SK-N-SH (cell line): ENCODE results near the gene CYP2B6. TPM values are rescaled to one million over a fixed set of nuclear protein-coding genes. Genes with fewer than 3 reads are reported as not detected.
"Not testable (repeated sequence)": the region's sequence is repeated elsewhere in the genome, so short reads cannot be mapped to it uniquely, and the experiment has no call there.

Experiments
- CTCF ChIA-PET: fragments of 300-600, 350-600 bp; formaldehyde crosslinking; extraction: SDS; loops from one replicate; lab custom pipeline; 2021; lab: Yijun Ruan, JAX
- POLR2A ChIA-PET: fragments of 350-600 bp; sonication (Branson Sonifier 250); formaldehyde crosslinking; extraction: SDS; loops from one replicate; lab custom pipeline; 2020; ENCODE audit warnings: antibody characterized with exemption, inconsistent platforms; lab: Yijun Ruan, JAX
- DNase-seq: peaks from one replicate; pipeline ENCODE4 v3.0.0; 2012
- H2AFZ ChIP-seq: fragments of 200-600 bp; sonication (generic); 2 replicates; pipeline ENCODE4 v1.8.1; 2016; ENCODE audit warnings: antibody characterized with exemption, mild to moderate bottlenecking, low read depth
- H3F3A ChIP-seq: fragments of 200-600 bp; sonication (generic); replicated peaks from 2 replicates; pipeline ENCODE3; 2016; ENCODE audit warnings: antibody characterized with exemption, mild to moderate bottlenecking; ENCODE audit not compliant: insufficient read depth
- H3K27ac ChIP-seq, 2 experiments: fragments of 200-500 bp in 1 of 2; fragments of 200-600 bp in 1 of 2; sonication (Bioruptor generic) in 1 of 2; sonication (generic), shearing (Covaris generic) in 1 of 2; 2 replicates each; pipeline versions ENCODE4 v1.5.1 to v1.6.1; 2014 to 2016; ENCODE audit warnings: low read depth in 2 of 2, inconsistent platforms in 1 of 2, low read length in 1 of 2, mild to moderate bottlenecking in 1 of 2, mixed read lengths in 1 of 2
- H3K27me3 ChIP-seq: fragments of 200-600 bp; sonication (generic), shearing (Covaris generic); 2 replicates; pipeline ENCODE4 v1.6.1; 2016; ENCODE audit warnings: mixed run types; ENCODE audit not compliant: insufficient read depth
- H3K36me3 ChIP-seq, 2 experiments: fragments of 200-500 bp in 1 of 2; fragments of 200-600 bp in 1 of 2; sonication (Bioruptor generic) in 1 of 2; sonication (generic) in 1 of 2; replicated peaks in 1 of 2; 2 replicates each; pipeline versions ENCODE3 to v1.5.1; 2014 to 2016; ENCODE audit warnings: low read length in 1 of 2, mild to moderate bottlenecking in 1 of 2; ENCODE audit not compliant: insufficient read depth in 2 of 2, control insufficient read depth in 1 of 2
- H3K4me1 ChIP-seq, 2 experiments: fragments of 200-500 bp in 1 of 2; fragments of 200-600 bp in 1 of 2; sonication (Bioruptor generic) in 1 of 2; sonication (generic), shearing (Covaris generic) in 1 of 2; 2 replicates each; pipeline versions ENCODE4 v1.5.1 to v1.6.1; 2014 to 2016; ENCODE audit warnings: low read depth in 1 of 2, low read length in 1 of 2, mixed run types in 1 of 2; ENCODE audit not compliant: insufficient read depth in 2 of 2, control insufficient read depth in 1 of 2
- H3K4me2 ChIP-seq: fragments of 200-600 bp; sonication (generic), shearing (Covaris generic); 2 replicates; pipeline ENCODE4 v1.6.1; 2017; ENCODE audit warnings: mixed run types
- H3K4me3 ChIP-seq, 2 experiments: fragments of 200-500 bp in 1 of 2; fragments of 200-600 bp in 1 of 2; sonication (Bioruptor generic) in 1 of 2; sonication (generic), shearing (Covaris generic) in 1 of 2; 2 replicates each; pipeline versions ENCODE4 v1.5.1 to v1.8.1; 2014 to 2016; ENCODE audit warnings: low read depth in 2 of 2, inconsistent platforms in 1 of 2, low read length in 1 of 2, mild to moderate bottlenecking in 1 of 2, mixed read lengths in 1 of 2, moderate library complexity in 1 of 2
- H3K79me2 ChIP-seq: fragments of 200-600 bp; sonication (generic); 2 replicates; pipeline ENCODE4 v1.8.1; 2017; ENCODE audit warnings: mild to moderate bottlenecking; ENCODE audit not compliant: insufficient read depth
- H3K9ac ChIP-seq: fragments of 200-600 bp; sonication (generic); 2 replicates; pipeline ENCODE4 v1.6.1; 2017; ENCODE audit warnings: mixed run types
- H3K9me2 ChIP-seq: fragments of 200-600 bp; sonication (generic); 2 replicates; pipeline ENCODE4 v1.6.1; 2017; ENCODE audit warnings: mixed run types
- H3K9me3 ChIP-seq: fragments of 200-600 bp; sonication (generic); 2 replicates; pipeline ENCODE4 v1.6.1; 2017; ENCODE audit warnings: mixed run types, mild to moderate bottlenecking, moderate library complexity
- H4K20me1 ChIP-seq: fragments of 200-600 bp; sonication (generic); 2 replicates; pipeline ENCODE4 v1.6.1; 2017; ENCODE audit warnings: mild to moderate bottlenecking, mixed run types; ENCODE audit not compliant: insufficient read depth
- EP300 ChIP-seq, 2 experiments: IDR thresholded peaks; 2 replicates each; pipeline versions ENCODE4 v1.4.0 to v1.6.1; 2012; ENCODE audit warnings: borderline replicate concordance in 1 of 2, low read depth in 1 of 2, low read length in 1 of 2
- EZH2phosphoT487 ChIP-seq: fragments of 200-600 bp; sonication (generic); IDR thresholded peaks from 2 replicates; pipeline ENCODE4 v1.6.1; 2017; ENCODE audit warnings: low read depth, mixed run types, mild to moderate bottlenecking, antibody characterized with exemption, moderate library complexity, borderline replicate concordance
- GATA2 ChIP-seq: sonication (generic); formaldehyde crosslinking; IDR thresholded peaks from 2 replicates; pipeline ENCODE4 v1.5.0; 2020; ENCODE audit warnings: mild to moderate bottlenecking, missing genetic modification reagents
- MEF2A ChIP-seq: IDR thresholded peaks from 2 replicates; pipeline ENCODE4 v1.4.0; 2012; ENCODE audit warnings: low read depth, borderline replicate concordance
- PBX3 ChIP-seq: IDR thresholded peaks from 2 replicates; pipeline ENCODE4; 2012
- REST ChIP-seq: IDR thresholded peaks from 2 replicates; pipeline ENCODE4 v1.6.1; 2012; ENCODE audit warnings: mild to moderate bottlenecking, low read depth, low read length, moderate library complexity
- RXRA ChIP-seq: IDR thresholded peaks from 2 replicates; pipeline ENCODE4 v1.4.0; 2012; ENCODE audit warnings: low read depth, mild to moderate bottlenecking, borderline replicate concordance
- USF1 ChIP-seq: IDR thresholded peaks from 2 replicates; pipeline ENCODE4 v1.4.0; 2012; ENCODE audit warnings: low read depth, borderline replicate concordance
- WGBS: methylation state at CpG from one replicate; pipeline ENCODE4 v1.1.6; 2017; ENCODE audit warnings: low lambda C conversion rate; 5-methylcytosine and 5-hydroxymethylcytosine counted together
- polyA plus RNA-seq, 3 experiments: library from polyadenylated mRNA; depleted of rRNA; stranded (reverse); fragments of >200 nt; gene quantifications; 2 replicates each; pipeline ENCODE4 v1.2.3, GENCODE V29; 2012

CYP2B6 gene
- polyA plus RNA-seq, 1 of the 3 experiments (the other 2 are of a cell fraction) = not detected

- H3K9ac ChIP-seq, H3K4me3 ChIP-seq, DNase-seq, H3K9me3 ChIP-seq, H3K4me1 ChIP-seq, H3F3A ChIP-seq, POLR2A ChIA-PET, H4K20me1 ChIP-seq, CTCF ChIA-PET, H3K36me3 ChIP-seq, H2AFZ ChIP-seq, H3K4me2 ChIP-seq, H3K9me2 ChIP-seq, H3K27ac ChIP-seq, H3K79me2 ChIP-seq: not testable (repeated sequence)
- 20% methylated on average over 5 of the region's 8 CpGs for WGBS
- H3K27me3 ChIP-seq = peaks cover 45% of the 10 kb centered on the region; the same call in 1 of the 2 replicates
Measured at GRCh38 chr19:41003656-41004055, 12.6 kb downstream of the CYP2B6 start.

- Histone ChIP-seq H3K79me2 (no peaks in the 10 kb centered on the region), H3K9me2 (no peaks in the 10 kb centered on the region), H2AFZ (no peak overlapping the region), H3K36me3 (no peaks in the 10 kb centered on the region), H3K27ac (no peak overlapping the region), H3K4me1 (no peaks in the 10 kb centered on the region), H3K4me3 (no peak overlapping the region), H3K9ac (no peak overlapping the region), H3K4me2 (no peak overlapping the region), H3F3A (no peaks in the 10 kb centered on the region), H4K20me1 (no peaks in the 10 kb centered on the region), H3K27me3 (peaks cover 60% of the 10 kb centered on the region; the same call in 1 of the 2 replicates), H3K9me3 (no peaks in the 10 kb centered on the region)
- TF ChIP-seq MEF2A = no peak
- no peak for TF ChIP-seq PBX3
- no peak for TF ChIP-seq RXRA
- ChIA-PET CTCF (no interaction called here), POLR2A (no interaction called here)
- 36% methylated on average over 11 of the region's 11 CpGs for WGBS
- no peak for DNase-seq
Measured at GRCh38 chr19:41009700-41010235, 18.7 kb downstream of the CYP2B6 start.

DNA sequence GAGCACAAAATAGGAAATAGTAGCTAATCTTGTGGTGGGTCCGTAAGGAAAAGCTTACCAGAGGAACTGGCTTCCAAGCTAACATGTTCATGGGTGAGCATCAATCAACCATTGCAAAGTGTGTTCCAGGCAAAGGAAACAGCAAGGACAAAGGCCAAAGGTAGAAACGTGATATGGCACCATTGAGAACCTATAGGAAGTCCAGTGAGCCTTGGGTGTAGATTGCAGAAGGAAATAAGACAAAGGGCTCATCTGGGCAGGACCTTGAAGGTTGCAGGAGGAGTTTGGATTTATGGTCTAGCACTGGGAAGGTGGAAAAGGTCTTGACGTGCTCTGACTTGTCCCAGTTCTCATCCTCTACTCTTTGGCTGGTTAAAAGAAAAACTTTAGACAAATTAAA, 22.3 kb downstream of the CYP2B6 start:
- Histone ChIP-seq H3K4me3 (no peak overlapping the region), H4K20me1 (no peaks in the 10 kb centered on the region), H3K4me2 (no peak overlapping the region), H3K9ac (no peak overlapping the region), H3K9me2 (no peaks in the 10 kb centered on the region), H3F3A (no peaks in the 10 kb centered on the region), H2AFZ (no peak overlapping the region), H3K36me3 (no peaks in the 10 kb centered on the region), H3K9me3 (no peaks in the 10 kb centered on the region), H3K79me2 (no peaks in the 10 kb centered on the region), H3K27ac (no peak overlapping the region), H3K27me3 (peaks cover 32% of the 10 kb centered on the region; the same call in 1 of the 2 replicates), H3K4me1 (no peaks in the 10 kb centered on the region)
- ChIA-PET CTCF (no interaction called here), POLR2A (no interaction called here)
- DNase-seq = no peak
- WGBS = 11% methylated on average over 3 of the region's 3 CpGs
- no peak for TF ChIP-seq EP300 (IDR thresholded peaks at IDR 0.05; ENCODE audit: borderline replicate concordance in 1 of 2, low read depth in 1 of 2, low read length in 1 of 2)
- no peak for TF ChIP-seq PBX3
- no peak for TF ChIP-seq REST
- TF ChIP-seq GATA2 (CRISPR knock-in tag) = no peak
- TF ChIP-seq USF1 = no peak
- no peak for TF ChIP-seq EZH2phosphoT487
